Transverse colon (tissue), 4 donors: ENCODE results near the gene SLC39A3. TPM values are rescaled to one million over a fixed set of nuclear protein-coding genes. Genes with fewer than 3 reads are reported as not detected.

ENCODE experiments used
- DNase-seq: peaks from one replicate; pipeline ENCODE4 v3.0.0-alpha.2; 2019
- H3K27ac ChIP-seq, 4 donors: fragments of 200-600 bp; sonication (generic); 2 replicates each; pipeline ENCODE4 v1.5.1; 2016 to 2018; ENCODE audit warnings: inconsistent platforms in 4 of 4
- H3K27me3 ChIP-seq: fragments of 200-600 bp; sonication (generic); 2 replicates; pipeline ENCODE4 v1.5.1; 2017; ENCODE audit warnings: inconsistent platforms
- H3K36me3 ChIP-seq, 4 donors: fragments of 200-600 bp; sonication (generic); 2 replicates each; pipeline ENCODE4 v1.5.1; 2017 to 2019; ENCODE audit warnings: inconsistent platforms in 4 of 4
- H3K4me1 ChIP-seq, 4 donors: fragments of 200-600 bp; sonication (generic); 2 replicates each; pipeline ENCODE4 v1.5.1; 2017 to 2020; ENCODE audit warnings: inconsistent platforms in 4 of 4
- H3K4me3 ChIP-seq, 4 donors: fragments of 200-600 bp; sonication (generic); 1 replicate in 1 of 4; 2 replicates in 3 of 4; pipeline versions ENCODE4 v1.5.1 to v1.6.1; 2017 to 2019; ENCODE audit warnings: inconsistent platforms in 4 of 4
- H3K9me3 ChIP-seq, 2 donors: fragments of 200-600 bp; sonication (generic); 2 replicates each; pipeline ENCODE4 v1.5.1; 2017 to 2019; ENCODE audit warnings: inconsistent platforms in 2 of 2
- EP300 ChIP-seq: sonication (generic); formaldehyde crosslinking; IDR thresholded peaks from one replicate; pipeline ENCODE4 v1.6.1; 2017; ENCODE audit warnings: antibody characterized with exemption, low read depth
- POLR2A ChIP-seq: fragments of 450-650 bp; IDR thresholded peaks from one replicate; pipeline ENCODE4 v1.6.1; 2016; ENCODE audit warnings: antibody characterized with exemption, mild to moderate bottlenecking, moderate library complexity
- POLR2AphosphoS5 ChIP-seq, 3 donors: sonication (generic); formaldehyde crosslinking; IDR thresholded peaks; one replicate each; pipeline ENCODE4 v1.6.1; 2016; ENCODE audit warnings: antibody characterized with exemption in 3 of 3
- WGBS, 2 donors: methylation state at CpG; one replicate each; pipeline ENCODE4 v1.1.5; 2018; ENCODE audit warnings: low coverage in 1 of 2; 5-methylcytosine and 5-hydroxymethylcytosine counted together
- in situ Hi-C, 4 donors: fragments of 200-750 bp; cut with MboI; loops; one replicate each; pipeline versions ENCODE4 v1.15.0 to v1.15.1; 2017; ENCODE audit warnings: low sequenced_read_pairs in 3 of 4, low pct_ligation_motif_present in 1 of 4, low pct_unique_long_range_greater_than_20kb in 1 of 4
- intact Hi-C: fragments of 100-400 bp; cut with DNase I; formaldehyde crosslinking; loops from one replicate; pipeline ENCODE4 v1.15.1; 2023; ENCODE audit warnings: low total_unique reads
- total RNA-seq, 4 donors: library from RNA; depleted of rRNA; stranded (reverse); fragments of >200 nt; gene quantifications; one replicate each; pipeline ENCODE4 v1.1.0, GENCODE V29; 2016
- TF ChIP-seq, protein P1 (sequence below), 5 experiments: fragments of 200-600 bp in 3 of 5; fragments of 450-650 bp in 2 of 5; sonication (generic) in 3 of 5; IDR thresholded peaks; 1 replicate in 2 of 5; 2 replicates in 3 of 5; pipeline ENCODE4 v1.5.1; 2016 to 2017; ENCODE audit warnings: antibody characterized with exemption in 5 of 5, inconsistent platforms in 3 of 5, mild to moderate bottlenecking in 2 of 5, moderate library complexity in 1 of 5

Gene SLC39A3
- total RNA-seq, 4 donors from 2014 or later = 10.1 to 40.4 (median 24.7) TPM

GRCh38 chr19:2686360-2686759, 53.5 kb downstream of the SLC39A3 start:
- no peak overlapping the region for H3K4me3 ChIP-seq
- TF ChIP-seq POLR2AphosphoS5 (IDR thresholded peaks at IDR 0.05) (no peak), POLR2A (no peak), EP300 (no peak)
- TF ChIP-seq, protein P1, sequence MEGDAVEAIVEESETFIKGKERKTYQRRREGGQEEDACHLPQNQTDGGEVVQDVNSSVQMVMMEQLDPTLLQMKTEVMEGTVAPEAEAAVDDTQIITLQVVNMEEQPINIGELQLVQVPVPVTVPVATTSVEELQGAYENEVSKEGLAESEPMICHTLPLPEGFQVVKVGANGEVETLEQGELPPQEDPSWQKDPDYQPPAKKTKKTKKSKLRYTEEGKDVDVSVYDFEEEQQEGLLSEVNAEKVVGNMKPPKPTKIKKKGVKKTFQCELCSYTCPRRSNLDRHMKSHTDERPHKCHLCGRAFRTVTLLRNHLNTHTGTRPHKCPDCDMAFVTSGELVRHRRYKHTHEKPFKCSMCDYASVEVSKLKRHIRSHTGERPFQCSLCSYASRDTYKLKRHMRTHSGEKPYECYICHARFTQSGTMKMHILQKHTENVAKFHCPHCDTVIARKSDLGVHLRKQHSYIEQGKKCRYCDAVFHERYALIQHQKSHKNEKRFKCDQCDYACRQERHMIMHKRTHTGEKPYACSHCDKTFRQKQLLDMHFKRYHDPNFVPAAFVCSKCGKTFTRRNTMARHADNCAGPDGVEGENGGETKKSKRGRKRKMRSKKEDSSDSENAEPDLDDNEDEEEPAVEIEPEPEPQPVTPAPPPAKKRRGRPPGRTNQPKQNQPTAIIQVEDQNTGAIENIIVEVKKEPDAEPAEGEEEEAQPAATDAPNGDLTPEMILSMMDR (IDR thresholded peaks at IDR 0.05) = no peak
- no peaks in the 10 kb centered on the region for H3K4me1 ChIP-seq
- intact Hi-C loops (no loop called here), in situ Hi-C loops (no loop called here)
- no peak overlapping the region for H3K27ac ChIP-seq
- H3K9me3 ChIP-seq = no peaks in the 10 kb centered on the region
- 88% methylated on average over 14 to 17 of the region's 17 CpGs for WGBS, 2 donors
- no peaks in the 10 kb centered on the region for H3K36me3 ChIP-seq
- DNase-seq = no peak
- H3K27me3 ChIP-seq = no peaks in the 10 kb centered on the region

DNA sequence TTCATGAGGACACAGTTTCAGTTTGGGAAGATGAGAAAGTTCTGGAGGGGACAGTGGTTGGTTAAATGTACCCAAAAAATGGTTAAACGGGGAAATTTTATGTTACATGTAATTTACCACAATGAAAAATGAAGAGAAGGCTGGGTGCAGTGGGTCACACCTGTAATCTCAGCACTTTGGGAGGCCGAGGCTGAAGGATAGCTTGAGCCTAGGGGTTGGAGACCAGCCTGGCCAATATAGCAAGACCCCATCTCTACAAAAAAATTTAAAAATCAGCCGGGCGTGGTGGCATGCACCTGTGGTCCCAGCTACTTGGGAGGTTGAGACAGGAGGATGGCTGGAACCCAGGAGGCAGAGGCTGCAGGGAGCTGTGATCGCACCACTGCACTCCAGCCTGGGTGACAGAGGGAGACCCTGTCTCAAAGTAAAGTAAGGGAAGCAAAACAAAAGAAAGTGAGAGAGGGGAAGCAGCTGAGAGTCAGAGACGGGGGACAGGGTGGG, 54.6 kb downstream of the SLC39A3 start:
- Histone ChIP-seq H3K27ac (no peak overlapping the region), H3K4me3 (no peak overlapping the region), H3K27me3 (no peaks in the 10 kb centered on the region), H3K4me1 (no peaks in the 10 kb centered on the region), H3K9me3 (no peaks in the 10 kb centered on the region), H3K36me3 (no peaks in the 10 kb centered on the region)
- intact Hi-C loops = no loop called here
- in situ Hi-C loops = no loop called here
- 87 to 89% methylated on average over 6 of the region's 6 CpGs for WGBS, 2 donors
- TF ChIP-seq, protein P1 (IDR thresholded peaks at IDR 0.05) = no peak
- TF ChIP-seq POLR2A (no peak), EP300 (no peak), POLR2AphosphoS5 (IDR thresholded peaks at IDR 0.05) (no peak)
- no peak for DNase-seq

- H3K4me3 ChIP-seq = no peak overlapping the region
- H3K4me1 ChIP-seq = no peaks in the 10 kb centered on the region
- H3K9me3 ChIP-seq = no peaks in the 10 kb centered on the region
- intact Hi-C loops = no loop called here
- 84 to 91% methylated on average over 18 to 20 of the region's 20 CpGs for WGBS, 2 donors
- in situ Hi-C loops = no loop called here
- TF ChIP-seq EP300 (no peak), POLR2AphosphoS5 (IDR thresholded peaks at IDR 0.05) (no peak), POLR2A (no peak)
- TF ChIP-seq, protein P1 (IDR thresholded peaks at IDR 0.05) = no peak
- no peaks in the 10 kb centered on the region for H3K27me3 ChIP-seq
- no peak overlapping the region for H3K27ac ChIP-seq
- H3K36me3 ChIP-seq = no peaks in the 10 kb centered on the region
- no peak for DNase-seq
Measured at GRCh38 chr19:2683430-2684003, 56.3 kb downstream of the SLC39A3 start.

Other genes starting within 250 kb of the SLC39A3 start
- 10 to 100 TPM in 1 of 4 donors, 1 to 10 TPM in 3; 1.6 to 13.1 (median 4.0) TPM for gene GNG7, start 37.3 kb downstream of the SLC39A3 start, total RNA-seq
- gene DIRAS1, start 18.6 kb downstream of the SLC39A3 start, total RNA-seq = 1 to 10 TPM in 1 of 4 donors, under 1 TPM in 2, not detected in 1; 0.41 to 1.4 (median 0.64) TPM
- gene SGTA, start 43.3 kb upstream of the SLC39A3 start, total RNA-seq = 10 to 100 TPM; 37.0 to 66.6 (median 47.5) TPM
- 100 to 1,000 TPM in 1 of 4 donors, 10 to 100 TPM in 3; 32.9 to 149 (median 42.0) TPM for gene THOP1, start 45.5 kb upstream of the SLC39A3 start, total RNA-seq
- gene ZNF554, start 79.9 kb upstream of the SLC39A3 start, total RNA-seq = 10 to 100 TPM in 1 of 4 donors, 1 to 10 TPM in 2, under 1 TPM in 1; 0.75 to 10.2 (median 4.9) TPM
- 1 to 10 TPM; 2.6 to 6.4 (median 3.9) TPM for gene ZNF555, start 101.5 kb upstream of the SLC39A3 start, total RNA-seq
- not detected for gene ZNF556, start 127.3 kb upstream of the SLC39A3 start, total RNA-seq
- 10 to 100 TPM in 3 of 4 donors, 1 to 10 TPM in 1; 1.2 to 22.1 (median 14.1) TPM for gene ZNF57, start 160.9 kb upstream of the SLC39A3 start, total RNA-seq
- 1 to 10 TPM in 3 of 4 donors, not detected in 1; 4.2 to 9.3 (median 5.1) TPM for gene ZNF77, start 205.0 kb upstream of the SLC39A3 start, total RNA-seq
- not detected for gene TLE6, start 237.5 kb upstream of the SLC39A3 start, total RNA-seq